Subcutaneous adipose tissue (tissue), 4 donors: ENCODE data around the gene KMT2A. TPM values are rescaled to one million over a fixed set of nuclear protein-coding genes. Genes with fewer than 3 reads are reported as not detected.

ENCODE experiments used
- total RNA-seq, 4 donors: library from RNA; depleted of rRNA; stranded (reverse); fragments of >200 nt; gene quantifications; one replicate each; pipeline ENCODE4 v1.1.0, GENCODE V29; 2016
- TF ChIP-seq, protein P1 (sequence below): fragments of 450-650 bp; IDR thresholded peaks from one replicate; pipeline ENCODE4 v1.5.1; 2016; ENCODE audit warnings: low read depth, mild to moderate bottlenecking, control low read depth, antibody characterized with exemption, moderate library complexity

The KMT2A gene
- total RNA-seq, 4 donors from 2014 or later = 62.2 to 81.0 (median 69.8) TPM

DNA sequence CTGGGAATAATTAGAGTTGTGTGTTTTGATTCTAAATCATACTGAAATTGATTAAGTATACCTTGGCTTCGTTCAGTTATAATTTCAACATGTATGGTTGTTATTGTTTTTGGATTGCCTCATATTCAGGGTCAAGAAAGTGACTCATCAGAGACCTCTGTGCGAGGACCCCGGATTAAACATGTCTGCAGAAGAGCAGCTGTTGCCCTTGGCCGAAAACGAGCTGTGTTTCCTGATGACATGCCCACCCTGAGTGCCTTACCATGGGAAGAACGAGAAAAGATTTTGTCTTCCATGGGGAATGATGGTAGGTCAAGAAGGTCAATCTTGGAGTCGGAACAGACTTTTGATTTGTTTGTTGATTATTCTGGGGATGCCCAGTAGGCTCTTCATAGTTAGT, 40.4 kb downstream of the KMT2A start:
- TF ChIP-seq, protein P1, sequence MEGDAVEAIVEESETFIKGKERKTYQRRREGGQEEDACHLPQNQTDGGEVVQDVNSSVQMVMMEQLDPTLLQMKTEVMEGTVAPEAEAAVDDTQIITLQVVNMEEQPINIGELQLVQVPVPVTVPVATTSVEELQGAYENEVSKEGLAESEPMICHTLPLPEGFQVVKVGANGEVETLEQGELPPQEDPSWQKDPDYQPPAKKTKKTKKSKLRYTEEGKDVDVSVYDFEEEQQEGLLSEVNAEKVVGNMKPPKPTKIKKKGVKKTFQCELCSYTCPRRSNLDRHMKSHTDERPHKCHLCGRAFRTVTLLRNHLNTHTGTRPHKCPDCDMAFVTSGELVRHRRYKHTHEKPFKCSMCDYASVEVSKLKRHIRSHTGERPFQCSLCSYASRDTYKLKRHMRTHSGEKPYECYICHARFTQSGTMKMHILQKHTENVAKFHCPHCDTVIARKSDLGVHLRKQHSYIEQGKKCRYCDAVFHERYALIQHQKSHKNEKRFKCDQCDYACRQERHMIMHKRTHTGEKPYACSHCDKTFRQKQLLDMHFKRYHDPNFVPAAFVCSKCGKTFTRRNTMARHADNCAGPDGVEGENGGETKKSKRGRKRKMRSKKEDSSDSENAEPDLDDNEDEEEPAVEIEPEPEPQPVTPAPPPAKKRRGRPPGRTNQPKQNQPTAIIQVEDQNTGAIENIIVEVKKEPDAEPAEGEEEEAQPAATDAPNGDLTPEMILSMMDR = no peak

DNA sequence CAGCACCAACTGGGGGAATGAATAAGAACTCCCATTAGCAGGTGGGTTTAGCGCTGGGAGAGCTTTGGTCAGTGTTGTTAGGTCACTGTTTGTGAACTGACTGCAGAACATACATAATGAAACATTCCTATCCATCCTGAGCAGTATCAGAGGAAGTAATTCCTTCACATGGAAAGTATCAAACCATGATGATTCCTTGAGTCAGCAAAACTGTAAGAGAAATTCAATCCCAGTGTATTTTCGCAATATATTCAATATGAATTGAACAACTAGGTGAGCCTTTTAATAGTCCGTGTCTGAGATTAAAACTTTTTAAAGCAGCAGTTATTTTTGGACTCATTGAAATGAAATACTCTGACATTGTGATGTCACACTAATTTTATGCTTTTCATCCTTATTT, 48.1 kb downstream of the KMT2A start:
- TF ChIP-seq, protein P1 = no peak

DNA sequence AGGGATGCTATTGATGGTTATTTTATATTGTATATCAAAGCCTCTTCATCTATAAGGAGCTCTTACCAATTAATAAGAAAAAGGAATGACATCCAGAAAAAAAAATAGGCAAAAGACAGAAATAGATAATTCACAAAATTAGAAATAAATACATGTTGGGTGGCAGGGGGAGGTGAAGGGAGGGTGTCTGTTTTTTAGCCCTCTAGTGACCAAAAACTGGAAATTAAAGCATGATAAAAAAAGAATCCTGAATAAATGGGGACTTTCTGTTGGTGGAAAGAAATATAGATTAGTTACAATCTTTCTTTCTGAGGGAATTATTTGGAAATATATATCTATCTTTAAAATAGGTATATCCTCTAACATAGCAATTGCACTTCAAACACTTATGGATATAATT, 49.0 kb downstream of the KMT2A start:
- TF ChIP-seq, protein P1 = no peak

DNA sequence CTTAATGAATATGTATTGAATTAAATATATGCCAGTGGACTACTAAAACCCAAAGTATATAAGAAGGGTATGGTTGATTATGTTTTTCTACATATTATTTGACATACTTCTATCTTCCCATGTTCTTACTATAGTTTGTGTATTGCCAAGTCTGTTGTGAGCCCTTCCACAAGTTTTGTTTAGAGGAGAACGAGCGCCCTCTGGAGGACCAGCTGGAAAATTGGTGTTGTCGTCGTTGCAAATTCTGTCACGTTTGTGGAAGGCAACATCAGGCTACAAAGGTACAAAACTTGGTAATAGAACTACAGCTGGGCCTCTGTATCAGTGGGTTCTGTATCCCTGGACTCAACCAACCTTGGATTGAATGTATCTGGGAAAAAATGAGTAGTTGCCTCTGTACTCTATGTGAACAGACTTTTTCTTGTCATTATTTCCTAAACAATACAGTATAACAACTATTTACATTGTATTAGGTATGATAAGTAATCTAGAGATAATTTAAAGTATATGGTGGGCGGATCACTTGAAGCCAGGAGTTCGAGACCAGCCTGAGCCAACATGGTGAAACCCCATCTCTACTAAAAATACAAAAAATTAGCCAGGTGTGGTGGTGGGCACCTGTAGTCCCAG, 52.3 kb downstream of the KMT2A start:
- TF ChIP-seq, protein P1 = no peak

DNA sequence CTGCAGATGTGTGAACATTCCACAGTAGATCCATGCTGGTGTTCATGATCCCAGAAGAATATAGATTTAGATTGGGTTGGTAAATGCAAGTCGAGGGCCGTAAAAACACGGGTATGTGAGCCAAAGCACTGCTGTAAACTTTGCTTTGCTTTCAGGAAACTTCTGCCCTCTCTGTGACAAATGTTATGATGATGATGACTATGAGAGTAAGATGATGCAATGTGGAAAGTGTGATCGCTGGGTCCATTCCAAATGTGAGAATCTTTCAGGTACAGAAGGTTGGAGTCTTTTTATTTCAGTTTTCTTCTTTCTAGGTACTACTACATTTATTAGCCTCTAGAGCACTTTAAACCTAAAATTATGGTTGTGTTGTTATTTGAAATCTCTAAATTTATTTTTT, 54.7 kb downstream of the KMT2A start:
- TF ChIP-seq, protein P1 = no peak

DNA sequence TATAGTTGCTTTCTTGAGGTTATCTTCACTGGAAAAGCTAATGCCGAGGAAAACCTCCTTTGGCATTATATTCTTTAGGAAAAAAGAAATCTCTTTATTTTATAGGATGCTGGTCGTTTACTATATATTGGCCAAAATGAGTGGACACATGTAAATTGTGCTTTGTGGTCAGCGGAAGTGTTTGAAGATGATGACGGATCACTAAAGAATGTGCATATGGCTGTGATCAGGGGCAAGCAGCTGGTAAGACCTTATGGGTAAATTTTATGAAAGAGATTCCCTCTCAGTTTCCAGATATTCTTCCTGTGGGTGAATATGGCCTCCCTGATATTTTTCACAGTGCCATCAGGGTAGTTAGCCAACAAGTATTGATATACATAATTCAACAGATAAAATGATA, 61.5 kb downstream of the KMT2A start:
- TF ChIP-seq, protein P1 = no peak

DNA sequence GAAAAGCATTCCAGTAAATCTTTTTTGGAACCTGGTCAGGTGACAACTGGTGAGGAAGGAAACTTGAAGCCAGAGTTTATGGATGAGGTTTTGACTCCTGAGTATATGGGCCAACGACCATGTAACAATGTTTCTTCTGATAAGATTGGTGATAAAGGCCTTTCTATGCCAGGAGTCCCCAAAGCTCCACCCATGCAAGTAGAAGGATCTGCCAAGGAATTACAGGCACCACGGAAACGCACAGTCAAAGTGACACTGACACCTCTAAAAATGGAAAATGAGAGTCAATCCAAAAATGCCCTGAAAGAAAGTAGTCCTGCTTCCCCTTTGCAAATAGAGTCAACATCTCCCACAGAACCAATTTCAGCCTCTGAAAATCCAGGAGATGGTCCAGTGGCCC, 66.9 kb downstream of the KMT2A start:
- TF ChIP-seq, protein P1 = no peak
